Progenitor cell of endocrine pancreas (in vitro differentiated cells): Measurements from ENCODE around the gene ZNF566. TPM values are rescaled to one million over a fixed set of nuclear protein-coding genes. Genes with fewer than 3 reads are reported as not detected.

Experiments
- DNase-seq: peaks from one replicate; pipeline ENCODE4 v3.0.0; 2021; ENCODE audit warnings: low spot score; ENCODE audit not compliant: unreplicated experiment
- H3K27ac Mint-ChIP-seq: 2 replicates; pipeline ENCODE4 v1.8.0; 2021; ENCODE audit warnings: mild to moderate bottlenecking, moderate library complexity, mixed read lengths
- H3K27me3 Mint-ChIP-seq: 2 replicates; pipeline ENCODE4 v1.8.0; 2021; ENCODE audit warnings: mixed read lengths
- H3K36me3 Mint-ChIP-seq: 2 replicates; pipeline ENCODE4 v1.8.0; 2022; ENCODE audit warnings: mixed read lengths; ENCODE audit not compliant: insufficient read depth
- H3K4me1 Mint-ChIP-seq: 2 replicates; pipeline ENCODE4 v1.8.0; 2021; ENCODE audit warnings: low read depth, mixed read lengths
- H3K4me3 Mint-ChIP-seq: 2 replicates; pipeline ENCODE4 v1.8.0; 2021; ENCODE audit warnings: low read depth, mild to moderate bottlenecking, moderate library complexity, mixed read lengths
- H3K9me3 Mint-ChIP-seq: 2 replicates; pipeline ENCODE4 v1.8.0; 2021; ENCODE audit warnings: low read depth, mixed read lengths
- total RNA-seq: library from RNA; stranded (reverse); gene quantifications from 2 replicates; pipeline ENCODE4 v1.2.1, GENCODE V29; 2021
- TF ChIP-seq, protein P1 (sequence below): fragments of 200-600 bp; sonication (generic); IDR thresholded peaks from one replicate; pipeline ENCODE4 v1.5.0; 2021; ENCODE audit warnings: antibody characterized with exemption, mild to moderate bottlenecking; ENCODE audit not compliant: unreplicated experiment

Gene ZNF566
- total RNA-seq, 1 donor from 2014 or later: 23.2 TPM

DNA sequence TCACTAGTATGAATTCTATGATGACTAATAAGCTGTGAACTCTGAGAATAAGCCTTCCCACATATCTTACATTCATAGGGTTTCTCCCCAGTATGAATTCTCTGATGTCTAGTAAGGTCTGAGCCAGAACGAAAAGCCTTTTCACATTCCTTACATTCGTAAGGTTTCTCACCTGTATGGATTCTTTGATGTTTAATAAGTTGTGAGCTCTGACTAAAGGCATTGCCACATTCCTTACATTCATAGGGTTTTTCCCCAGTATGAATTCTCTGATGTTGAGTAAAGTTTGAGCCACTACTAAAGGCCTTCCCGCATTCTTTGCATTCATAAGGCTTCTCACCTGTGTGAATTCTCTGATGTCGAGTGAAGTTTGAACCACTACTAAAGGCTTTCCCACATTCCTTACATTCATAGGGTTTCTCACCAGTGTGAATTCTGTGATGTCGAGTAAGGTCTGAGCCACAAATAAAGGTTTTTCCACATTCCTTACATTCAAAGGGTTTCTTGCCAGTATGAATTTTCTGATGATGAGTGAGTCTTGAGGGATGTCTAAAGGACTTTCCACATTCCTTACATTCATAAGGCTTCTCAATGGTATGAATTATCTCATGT lies 40.2 kb downstream of the ZNF566 start:
- no peak for DNase-seq
- Mint-ChIP-seq H3K27me3 (no peaks in the 10 kb centered on the region), H3K4me3 (no peak overlapping the region), H3K4me1 (no peaks in the 10 kb centered on the region), H3K9me3 (peaks cover 49% of the 10 kb centered on the region), H3K36me3 (peaks cover 84% of the 10 kb centered on the region), H3K27ac (no peak overlapping the region)
- TF ChIP-seq, protein P1, sequence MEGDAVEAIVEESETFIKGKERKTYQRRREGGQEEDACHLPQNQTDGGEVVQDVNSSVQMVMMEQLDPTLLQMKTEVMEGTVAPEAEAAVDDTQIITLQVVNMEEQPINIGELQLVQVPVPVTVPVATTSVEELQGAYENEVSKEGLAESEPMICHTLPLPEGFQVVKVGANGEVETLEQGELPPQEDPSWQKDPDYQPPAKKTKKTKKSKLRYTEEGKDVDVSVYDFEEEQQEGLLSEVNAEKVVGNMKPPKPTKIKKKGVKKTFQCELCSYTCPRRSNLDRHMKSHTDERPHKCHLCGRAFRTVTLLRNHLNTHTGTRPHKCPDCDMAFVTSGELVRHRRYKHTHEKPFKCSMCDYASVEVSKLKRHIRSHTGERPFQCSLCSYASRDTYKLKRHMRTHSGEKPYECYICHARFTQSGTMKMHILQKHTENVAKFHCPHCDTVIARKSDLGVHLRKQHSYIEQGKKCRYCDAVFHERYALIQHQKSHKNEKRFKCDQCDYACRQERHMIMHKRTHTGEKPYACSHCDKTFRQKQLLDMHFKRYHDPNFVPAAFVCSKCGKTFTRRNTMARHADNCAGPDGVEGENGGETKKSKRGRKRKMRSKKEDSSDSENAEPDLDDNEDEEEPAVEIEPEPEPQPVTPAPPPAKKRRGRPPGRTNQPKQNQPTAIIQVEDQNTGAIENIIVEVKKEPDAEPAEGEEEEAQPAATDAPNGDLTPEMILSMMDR: no peak

DNA sequence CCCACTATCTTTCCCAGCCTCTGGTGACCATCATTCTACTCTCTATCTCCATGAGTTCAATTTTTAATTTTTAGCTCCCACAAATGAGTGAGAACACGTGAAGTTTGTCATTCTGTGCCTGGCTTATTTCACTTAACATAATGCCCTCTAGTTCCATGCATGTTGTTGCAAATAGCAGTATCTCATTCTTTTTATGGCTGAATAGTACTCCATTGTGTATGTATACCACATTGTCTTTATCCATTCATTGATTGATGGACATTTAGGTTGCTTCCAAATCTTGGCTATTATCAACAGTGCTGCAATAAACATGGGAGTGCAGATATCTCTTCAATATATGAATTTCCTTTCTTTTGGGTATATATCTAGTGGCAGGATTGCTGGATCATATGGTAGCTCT lies 48.0 kb downstream of the ZNF566 start:
- DNase-seq: no peak
- TF ChIP-seq, protein P1: no peak
- Mint-ChIP-seq H3K27ac (no peak overlapping the region), H3K27me3 (no peaks in the 10 kb centered on the region), H3K4me3 (no peak overlapping the region), H3K9me3 (peaks cover 29% of the 10 kb centered on the region), H3K4me1 (no peaks in the 10 kb centered on the region), H3K36me3 (peaks cover 16% of the 10 kb centered on the region)

DNA sequence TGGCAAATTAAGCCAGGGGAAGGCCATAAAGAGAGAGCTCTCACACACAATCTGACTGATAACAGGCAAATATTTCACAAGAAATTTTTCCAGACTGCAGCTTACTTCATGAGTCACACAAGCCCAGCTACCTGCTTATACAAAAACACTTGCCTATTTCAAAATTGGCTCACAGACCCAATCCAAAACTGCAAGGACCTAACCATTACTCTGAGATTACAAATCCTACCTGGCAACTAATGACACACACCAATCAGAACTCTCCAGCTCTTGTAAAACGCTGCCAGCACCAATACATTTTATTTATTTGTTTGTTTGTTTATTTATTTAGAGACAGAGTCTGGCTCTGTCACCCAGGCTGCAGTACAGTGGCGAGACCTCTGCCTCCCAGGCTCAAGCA lies 52.8 kb downstream of the ZNF566 start:
- no peak for DNase-seq
- H3K4me1 Mint-ChIP-seq: no peaks in the 10 kb centered on the region
- H3K9me3 Mint-ChIP-seq: peaks cover 10% of the 10 kb centered on the region
- H3K4me3 Mint-ChIP-seq: no peak overlapping the region
- no peak overlapping the region for H3K27ac Mint-ChIP-seq
- H3K27me3 Mint-ChIP-seq: no peaks in the 10 kb centered on the region
- H3K36me3 Mint-ChIP-seq: no peaks in the 10 kb centered on the region
- TF ChIP-seq, protein P1: no peak

DNA sequence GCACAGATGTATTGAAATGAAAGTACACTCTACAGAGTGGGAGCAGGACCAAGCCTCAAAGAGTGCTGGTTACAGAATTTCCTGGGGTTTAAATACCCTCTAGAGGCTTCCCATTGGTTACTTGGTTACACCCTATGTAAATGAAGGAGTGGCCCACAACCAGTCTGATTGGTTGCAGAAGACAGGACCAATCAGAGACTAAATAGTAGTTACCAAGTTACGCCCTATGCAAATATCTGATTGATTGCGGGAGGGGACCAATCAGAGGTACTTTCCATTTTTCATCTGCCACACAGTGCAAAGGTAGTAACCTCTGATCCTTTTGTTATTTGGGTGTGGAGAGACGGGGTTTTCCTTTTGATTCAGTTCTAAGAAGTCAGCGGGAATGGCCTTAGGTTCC lies 65.4 kb downstream of the ZNF566 start:
- H3K27me3 Mint-ChIP-seq: peaks cover 3% of the 10 kb centered on the region
- no peaks in the 10 kb centered on the region for H3K9me3 Mint-ChIP-seq
- H3K4me3 Mint-ChIP-seq: no peak overlapping the region
- H3K36me3 Mint-ChIP-seq: no peaks in the 10 kb centered on the region
- no peaks in the 10 kb centered on the region for H3K4me1 Mint-ChIP-seq
- no peak overlapping the region for H3K27ac Mint-ChIP-seq
- TF ChIP-seq, protein P1: no peak
- no peak for DNase-seq

DNA sequence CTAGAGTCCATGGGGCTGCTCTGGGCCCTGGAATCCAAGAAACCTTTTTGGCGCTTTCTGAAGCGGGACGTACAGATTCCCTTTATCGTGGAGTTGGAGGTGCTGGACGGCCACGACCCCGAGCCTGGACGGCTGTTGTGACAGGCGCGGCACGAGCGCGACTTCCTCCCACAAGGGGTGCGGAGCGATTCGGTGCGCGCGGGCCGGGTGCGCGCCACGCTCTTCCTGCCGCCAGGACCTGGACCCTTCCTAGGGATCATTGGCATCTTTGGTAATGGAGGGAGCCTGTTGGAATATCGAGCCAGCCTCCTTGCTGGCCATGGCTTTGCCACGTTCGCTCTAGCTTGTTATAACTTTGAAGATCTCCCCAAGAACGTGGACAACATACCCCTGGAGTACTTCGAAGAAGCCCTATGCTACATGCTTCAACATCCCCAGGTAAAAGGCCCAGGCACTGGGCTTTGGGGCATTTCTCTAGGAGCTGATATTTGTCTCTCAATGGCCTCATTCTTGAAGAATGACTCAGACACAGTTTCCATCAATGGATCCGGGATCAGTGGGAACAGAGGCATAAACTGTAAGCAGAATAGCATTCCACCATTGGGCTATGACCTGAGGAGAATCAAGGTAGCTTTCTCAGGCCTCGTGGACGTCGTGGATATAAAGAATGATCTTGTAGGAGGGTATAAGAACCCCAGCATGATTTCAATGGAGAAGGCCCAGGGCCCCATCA lies 67.4 kb downstream of the ZNF566 start:
- Mint-ChIP-seq H3K9me3 (no peaks in the 10 kb centered on the region), H3K36me3 (no peaks in the 10 kb centered on the region), H3K4me1 (peaks cover 12% of the 10 kb centered on the region), H3K27ac (no peak overlapping the region), H3K4me3 (no peak overlapping the region), H3K27me3 (peaks cover 3% of the 10 kb centered on the region)
- DNase-seq: no peak
- TF ChIP-seq, protein P1: no peak
